Kidney epithelial cell (primary cell): Measurements from ENCODE around the gene LIMS2. TPM values are rescaled to one million over a fixed set of nuclear protein-coding genes. Genes with fewer than 3 reads are reported as not detected.

Source experiments
- DNase-seq: peaks from one replicate; pipeline ENCODE4 v3.0.0-alpha.2; 2010; ENCODE audit warnings: low read depth
- H3K27me3 ChIP-seq: 2 replicates; pipeline ENCODE4 v1.6.0; 2011; ENCODE audit warnings: low read length; ENCODE audit not compliant: control insufficient read depth, insufficient read depth
- H3K36me3 ChIP-seq: 2 replicates; pipeline ENCODE4 v1.5.1; 2011; ENCODE audit warnings: low read length; ENCODE audit not compliant: control insufficient read depth, insufficient read depth
- H3K4me3 ChIP-seq: 2 replicates; pipeline ENCODE4 v1.5.1; 2011; ENCODE audit warnings: low read depth, mild to moderate bottlenecking, control low read depth, low read length
- CTCF ChIP-seq: IDR thresholded peaks from 2 replicates; pipeline ENCODE4 v1.5.1; 2011; ENCODE audit warnings: mild to moderate bottlenecking, moderate library complexity, low read length, control low read depth, inconsistent platforms; ENCODE audit not compliant: insufficient read depth, poor library complexity, severe bottlenecking
- total RNA-seq: library from RNA; depleted of rRNA; stranded (reverse); fragments of >200 nt; gene quantifications from 2 replicates; pipeline ENCODE4 v1.2.3, GENCODE V29; 2015

LIMS2 gene
- total RNA-seq, 1 donor from 2014 or later = 2.3 TPM

- Histone ChIP-seq H3K27me3 (no peaks in the 10 kb centered on the region), H3K4me3 (no peak overlapping the region), H3K36me3 (no peaks in the 10 kb centered on the region)
- no peak for DNase-seq
- no peak for TF ChIP-seq CTCF
These were observed 30.3 kb downstream of the LIMS2 start for GRCh38 chr2:127645026-127645394.

GRCh38 chr2:127644066-127645025 lies 31.0 kb downstream of the LIMS2 start:
- TF ChIP-seq CTCF = no peak
- no peaks in the 10 kb centered on the region for H3K27me3 ChIP-seq
- H3K36me3 ChIP-seq = no peaks in the 10 kb centered on the region
- DNase-seq = no peak
- no peak overlapping the region for H3K4me3 ChIP-seq

GRCh38 chr2:127643439-127644065 lies 31.8 kb downstream of the LIMS2 start:
- DNase-seq = no peak
- no peaks in the 10 kb centered on the region for H3K36me3 ChIP-seq
- H3K27me3 ChIP-seq = no peaks in the 10 kb centered on the region
- TF ChIP-seq CTCF = no peak
- H3K4me3 ChIP-seq = no peak overlapping the region

GRCh38 chr2:127642706-127643438 lies 32.5 kb downstream of the LIMS2 start:
- H3K4me3 ChIP-seq = no peak overlapping the region
- H3K27me3 ChIP-seq = no peaks in the 10 kb centered on the region
- no peak for TF ChIP-seq CTCF
- H3K36me3 ChIP-seq = no peaks in the 10 kb centered on the region
- no peak for DNase-seq

GRCh38 chr2:127641846-127642507 lies 33.4 kb downstream of the LIMS2 start:
- TF ChIP-seq CTCF = no peak
- Histone ChIP-seq H3K4me3 (no peak overlapping the region), H3K27me3 (no peaks in the 10 kb centered on the region), H3K36me3 (no peaks in the 10 kb centered on the region)
- DNase-seq = no peak
